HG03139 (cell line): ENCODE results near the gene PFN3.
"Not testable (repeated sequence)": the region's sequence is repeated elsewhere in the genome, so short reads cannot be mapped to it uniquely, and the experiment has no call there.

Experiments used
- ATAC-seq: cut with Tn5 transposase; IDR thresholded peaks from one replicate; pipeline ENCODE4 v1.9.1; 2021; ENCODE audit not compliant: unreplicated experiment

PFN3 gene

DNA sequence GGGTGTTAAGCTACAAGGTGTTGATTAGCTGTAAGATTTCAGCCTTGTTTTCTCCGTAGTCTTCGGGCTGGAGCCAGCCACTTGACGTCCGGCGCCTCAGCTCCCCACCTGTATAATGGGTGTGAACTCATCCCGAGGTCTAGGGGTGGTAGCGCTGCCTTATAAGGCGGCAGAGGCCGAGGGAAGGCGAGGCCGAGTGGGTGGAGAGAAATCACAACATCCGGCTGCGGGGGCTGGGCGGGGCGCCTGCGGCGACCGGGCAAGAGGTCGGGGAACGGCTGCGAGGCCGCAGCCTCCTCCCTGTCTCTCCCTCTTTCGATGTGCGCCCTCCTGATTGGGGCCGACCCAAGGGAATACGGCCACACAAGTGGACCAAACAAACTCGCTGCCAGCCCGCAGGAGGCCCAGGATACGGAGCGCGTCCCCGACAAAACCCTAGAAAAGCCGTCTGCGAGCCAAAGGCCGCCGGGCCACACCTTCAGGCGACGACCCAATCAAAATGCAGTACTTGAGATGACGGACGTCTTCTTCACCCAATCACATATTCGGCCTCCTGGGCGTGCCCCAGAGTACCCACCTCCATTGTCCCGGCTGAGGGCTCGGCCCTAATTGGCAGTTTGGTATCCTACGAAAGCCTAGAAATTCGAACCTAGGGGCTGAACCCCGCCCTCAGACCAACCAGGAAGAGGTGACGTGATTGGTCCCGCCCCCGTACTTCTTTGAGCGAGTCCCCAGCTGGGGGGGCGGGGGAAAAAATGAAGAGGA, 25.5 kb upstream of the PFN3 start:
- peak; percentile 58 for ATAC-seq

DNA sequence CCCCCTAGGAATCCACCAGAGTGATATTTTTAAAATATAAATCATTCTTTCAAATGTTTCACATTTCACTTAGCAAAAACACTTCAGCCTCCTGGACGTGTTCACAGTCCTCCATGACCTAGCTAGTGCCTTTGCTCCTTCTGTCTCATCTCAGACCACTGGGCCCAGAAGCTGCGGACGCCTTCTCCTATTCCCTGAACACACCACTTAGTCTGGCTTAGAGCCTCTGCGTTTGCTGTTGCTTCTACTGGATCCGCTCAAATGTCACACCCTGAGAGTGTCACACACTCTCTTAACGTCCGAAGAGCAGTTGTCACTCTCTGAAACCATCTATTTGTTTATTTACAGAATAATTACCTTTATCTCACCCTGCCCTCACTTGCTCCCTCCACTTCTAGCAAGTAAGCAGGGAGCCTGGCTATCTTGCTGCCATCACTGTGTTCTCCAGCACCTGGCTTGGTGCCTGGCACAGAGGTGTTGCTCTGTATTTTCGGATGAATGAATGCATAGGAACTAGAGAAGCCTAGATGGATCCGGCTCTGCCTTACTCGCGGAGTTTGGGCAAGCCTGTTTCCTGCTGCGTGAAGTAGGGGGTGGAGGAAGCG, 24.8 kb upstream of the PFN3 start:
- no peak for ATAC-seq

DNA sequence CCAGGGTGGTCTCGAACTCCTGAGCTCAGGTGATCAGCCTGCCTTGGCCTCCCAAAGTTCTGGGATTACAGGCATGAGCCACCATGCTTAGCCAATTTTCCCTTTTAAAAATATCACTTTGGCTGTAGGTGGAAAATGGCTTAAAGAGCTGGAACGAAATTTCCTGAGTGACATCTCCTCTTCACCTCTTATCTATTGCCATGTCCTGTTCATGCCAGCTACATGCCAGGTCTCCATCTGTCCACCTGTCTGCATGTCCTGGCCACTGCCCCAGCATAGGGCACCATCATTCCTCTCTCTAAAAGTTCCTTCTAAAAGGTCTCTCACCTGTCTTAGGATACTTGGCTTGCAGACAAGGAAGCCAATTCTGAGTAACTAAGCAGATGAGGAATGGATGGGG, 23.2 kb upstream of the PFN3 start:
- no peak for ATAC-seq

DNA sequence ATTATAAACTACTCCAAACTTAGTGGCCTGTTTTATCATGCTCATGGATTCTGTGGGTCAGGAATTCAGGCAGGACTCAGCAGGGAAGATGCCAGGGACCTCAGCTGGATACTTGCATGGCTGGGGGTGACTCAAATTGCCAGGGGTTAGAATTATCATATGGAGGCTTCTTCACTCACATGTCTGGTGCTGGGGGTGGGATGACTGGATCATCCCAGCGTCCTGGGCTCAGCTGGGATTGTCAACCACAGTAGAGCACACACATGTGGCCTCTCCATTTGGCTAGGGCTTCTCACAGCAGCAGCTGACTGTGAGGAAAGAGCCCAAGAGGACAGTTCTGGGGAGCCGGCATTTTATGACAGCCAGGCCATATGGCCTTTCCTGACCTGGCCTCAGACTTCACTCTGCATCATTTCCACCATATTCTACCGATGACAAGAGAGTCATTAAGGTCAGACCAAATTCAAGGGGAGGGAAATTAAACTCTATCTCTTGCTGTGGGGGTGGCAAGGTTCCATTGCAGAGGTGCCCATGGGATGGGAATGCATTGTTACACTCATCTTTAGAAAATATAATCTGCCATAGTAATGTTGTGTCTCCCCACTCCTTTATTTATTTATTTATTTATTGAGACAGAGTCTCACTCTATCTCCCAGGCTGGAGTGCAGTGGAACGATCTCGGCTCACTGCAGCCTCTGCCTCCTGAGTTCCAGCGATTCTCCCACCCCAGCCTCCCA, 20.8 kb upstream of the PFN3 start:
- no peak for ATAC-seq

DNA sequence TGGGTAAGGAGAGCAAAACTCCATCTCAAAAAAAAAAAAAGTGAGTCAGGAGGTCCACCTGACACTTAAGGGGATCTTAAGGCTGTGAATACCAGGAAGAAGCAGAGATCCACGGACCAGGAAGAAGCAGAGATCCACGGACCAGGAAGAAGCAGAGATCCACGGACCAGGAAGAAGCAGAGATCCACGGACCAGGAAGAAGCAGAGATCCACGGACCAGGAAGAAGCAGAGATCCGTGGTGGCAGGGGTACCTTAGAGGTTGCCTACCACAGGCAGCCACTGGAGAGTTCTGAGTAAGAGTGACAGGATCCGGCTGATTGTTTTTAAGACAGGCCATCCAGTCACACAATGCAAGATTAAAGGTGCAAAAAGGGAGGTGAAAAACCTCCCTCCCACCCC, 20.0 kb upstream of the PFN3 start:
- ATAC-seq: not testable (repeated sequence)

DNA sequence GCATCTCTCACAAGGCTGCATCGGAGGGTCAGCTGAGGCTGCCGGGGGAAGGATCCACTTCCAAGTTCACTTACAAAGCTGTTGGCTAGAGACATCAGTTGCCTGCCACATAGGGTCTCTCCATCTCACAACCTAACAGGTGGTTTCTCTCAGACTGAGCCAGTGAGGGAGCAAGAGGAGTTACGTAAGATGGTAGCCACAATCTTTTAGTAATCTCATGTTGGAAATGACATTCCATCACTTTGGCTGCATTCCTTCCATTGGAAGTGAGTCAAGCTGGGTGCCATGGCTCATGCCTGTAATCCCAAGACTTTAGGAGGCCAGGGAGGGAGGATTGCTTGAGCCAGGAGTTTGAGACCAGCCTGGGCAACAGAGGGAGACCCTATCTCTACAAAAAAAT, 18.6 kb upstream of the PFN3 start:
- no peak for ATAC-seq

DNA sequence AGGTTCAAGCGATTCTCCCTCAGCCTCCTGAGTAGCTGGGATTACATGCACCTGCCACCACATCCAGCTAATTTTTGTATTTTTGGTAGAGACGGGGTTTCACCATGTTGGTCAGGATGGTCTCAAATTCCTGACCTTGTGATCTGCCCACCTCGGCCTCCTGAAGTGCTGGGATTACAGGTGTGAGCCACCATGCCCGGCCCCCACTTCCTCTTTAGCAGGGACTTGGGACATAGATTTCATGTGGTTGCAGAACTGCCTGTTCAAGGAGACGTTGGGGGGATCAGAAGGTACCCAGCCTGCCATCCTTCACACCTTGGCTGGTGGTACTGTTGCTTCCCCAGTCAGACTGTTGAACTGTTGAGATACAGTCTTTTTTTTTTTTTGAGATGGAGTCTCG, 16.6 kb upstream of the PFN3 start:
- not testable (repeated sequence) for ATAC-seq

DNA sequence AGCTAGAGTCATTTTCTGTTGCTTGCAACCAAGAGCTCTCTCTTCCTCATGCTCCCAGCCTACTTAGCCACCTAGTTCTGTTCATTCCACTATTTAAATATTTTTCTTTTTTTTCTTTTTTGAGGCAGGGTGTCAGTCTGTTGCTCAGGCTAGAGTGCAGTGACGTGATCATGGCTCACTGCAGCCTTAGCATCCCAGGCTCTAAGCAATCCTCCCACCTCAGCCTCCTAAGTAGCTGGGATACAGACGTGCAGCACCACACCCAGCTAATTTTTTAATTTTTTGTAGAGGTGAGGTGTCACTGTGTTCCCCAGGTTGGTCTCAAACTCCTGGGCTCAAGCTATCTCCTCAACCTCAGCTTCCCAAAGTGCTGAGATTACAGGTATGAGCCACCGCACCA, 14.0 kb upstream of the PFN3 start:
- no peak for ATAC-seq

DNA sequence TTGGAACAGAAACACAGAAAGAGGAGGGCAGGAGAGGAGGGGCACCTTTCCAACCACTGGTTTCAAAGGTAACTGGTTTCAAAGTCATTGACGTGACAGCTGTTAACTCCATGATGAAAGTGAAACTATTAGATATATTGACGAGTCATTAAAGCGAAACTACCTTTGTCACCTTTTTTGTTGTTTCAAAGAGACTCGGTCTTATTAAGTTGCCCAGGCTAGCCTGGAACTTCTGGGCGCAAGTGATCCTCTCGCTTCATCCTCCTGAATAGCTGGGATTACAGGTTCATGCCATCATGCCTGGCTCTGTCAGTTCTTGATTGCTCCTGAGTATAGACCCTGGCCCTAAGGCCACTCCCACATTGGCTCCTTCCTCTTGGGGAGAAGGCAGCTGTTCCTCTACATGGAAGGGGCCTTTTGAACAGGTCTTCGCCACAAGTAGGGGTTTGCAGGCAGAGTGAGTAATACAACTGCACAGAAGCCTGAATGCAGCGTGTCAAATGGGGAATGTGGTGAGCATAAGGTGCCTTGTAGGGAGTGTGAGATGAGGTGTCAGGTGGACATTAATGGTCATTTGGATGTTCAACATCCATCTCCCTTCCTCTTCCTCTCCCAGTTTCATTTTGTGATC, 12.3 kb upstream of the PFN3 start:
- peak; percentile 48 for ATAC-seq

DNA sequence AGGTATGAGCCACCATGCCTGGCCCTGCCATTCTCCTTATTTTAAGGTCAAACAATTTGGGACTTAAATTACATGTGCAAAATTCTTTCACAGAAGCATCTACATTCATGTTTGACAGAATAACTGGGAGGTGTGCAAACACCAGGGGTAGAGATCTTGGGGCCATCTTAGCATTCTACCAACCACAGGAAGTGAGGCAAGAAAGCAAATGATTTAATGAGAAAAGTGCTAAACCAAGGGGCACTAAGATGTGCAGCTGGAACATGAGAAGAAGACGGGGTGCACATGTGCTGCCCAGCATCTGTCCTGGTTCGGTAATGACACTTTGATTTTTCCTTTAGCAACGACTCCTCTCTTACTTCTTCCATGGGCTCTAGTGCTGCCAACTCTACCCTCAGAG, 10.1 kb upstream of the PFN3 start:
- ATAC-seq: no peak

DNA sequence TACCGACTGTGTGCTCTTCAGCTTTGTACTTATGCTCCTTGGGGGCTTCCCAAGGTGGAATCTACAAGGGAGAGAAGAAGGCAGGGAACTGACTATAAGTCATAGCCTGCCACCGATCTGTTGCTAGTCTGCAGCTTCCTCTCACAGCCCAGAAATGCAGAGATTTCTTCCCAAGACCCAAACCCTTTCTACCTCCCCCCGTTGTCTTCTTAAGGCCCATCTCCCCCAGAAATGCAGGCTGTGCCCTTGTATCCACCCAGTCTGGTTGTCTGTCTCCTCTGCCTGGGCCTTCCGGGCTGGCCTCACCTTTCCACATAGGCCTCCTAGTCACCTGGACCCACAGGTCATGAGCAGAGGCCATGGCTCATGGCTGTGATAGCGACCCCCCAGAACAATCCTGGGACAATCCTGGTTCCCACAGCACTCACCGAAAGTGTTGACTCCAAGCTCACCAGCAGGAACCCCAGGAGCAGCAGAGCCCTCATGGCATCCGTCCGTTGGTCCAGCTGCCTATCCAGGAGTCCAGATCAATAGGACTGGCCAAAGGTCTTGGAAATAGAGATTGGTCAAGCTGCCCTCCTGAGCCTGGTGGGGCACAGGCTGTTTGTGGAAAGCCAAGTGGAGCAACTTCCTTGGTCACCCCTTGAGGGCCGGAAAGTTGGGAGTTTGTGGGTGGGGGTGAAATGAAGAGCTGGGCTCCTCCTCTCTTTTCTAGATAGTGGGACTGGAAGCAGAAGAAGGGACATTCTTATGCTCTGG, 8.8 kb upstream of the PFN3 start, which contains the start of gene F12:
F12 (minus strand) TSS at position 522 of the 759 bp plus-strand sequence; CDS start at position 485, 37 bp downstream.
- no peak for ATAC-seq

DNA sequence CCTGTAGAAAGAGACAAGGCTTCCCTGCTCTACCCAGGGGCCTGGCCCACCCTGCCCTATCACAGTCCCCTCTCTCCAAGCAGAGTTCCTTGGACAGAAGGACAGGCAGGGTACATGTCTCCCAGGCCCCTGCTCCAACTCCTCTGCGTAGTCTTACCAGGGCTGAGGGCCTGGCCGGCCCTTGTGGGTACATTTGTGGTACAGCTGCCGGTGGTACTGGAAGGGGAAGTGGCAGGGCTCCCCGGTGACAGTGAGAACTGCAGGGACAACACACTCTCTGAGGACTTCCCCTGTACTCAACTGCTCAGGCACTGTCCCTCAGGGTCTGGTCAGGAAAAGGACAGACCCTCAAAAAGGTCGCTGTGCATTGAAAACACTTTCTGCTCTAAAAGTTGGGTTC, 5.3 kb upstream of the PFN3 start:
- no peak for ATAC-seq

DNA sequence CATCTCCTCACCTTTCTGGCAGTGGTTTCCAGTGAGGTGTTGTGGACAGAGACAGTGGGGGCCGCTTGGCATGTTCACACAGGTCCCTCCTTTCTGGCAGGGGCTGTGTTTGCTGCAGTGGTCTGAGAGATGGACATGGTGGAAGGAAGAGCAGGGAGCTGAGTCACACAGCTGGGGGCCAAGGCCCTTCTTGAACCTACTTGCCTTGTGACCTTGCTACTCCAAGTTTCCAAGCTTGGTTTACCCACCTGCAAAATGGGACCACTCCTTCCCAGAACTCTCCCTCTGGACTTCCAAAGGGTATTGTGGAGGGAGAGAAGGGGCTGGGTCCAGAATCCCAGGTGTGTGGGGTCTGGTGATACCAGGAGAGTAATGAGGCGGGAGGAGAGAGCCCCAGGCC, 4.9 kb upstream of the PFN3 start:
- ATAC-seq: no peak

DNA sequence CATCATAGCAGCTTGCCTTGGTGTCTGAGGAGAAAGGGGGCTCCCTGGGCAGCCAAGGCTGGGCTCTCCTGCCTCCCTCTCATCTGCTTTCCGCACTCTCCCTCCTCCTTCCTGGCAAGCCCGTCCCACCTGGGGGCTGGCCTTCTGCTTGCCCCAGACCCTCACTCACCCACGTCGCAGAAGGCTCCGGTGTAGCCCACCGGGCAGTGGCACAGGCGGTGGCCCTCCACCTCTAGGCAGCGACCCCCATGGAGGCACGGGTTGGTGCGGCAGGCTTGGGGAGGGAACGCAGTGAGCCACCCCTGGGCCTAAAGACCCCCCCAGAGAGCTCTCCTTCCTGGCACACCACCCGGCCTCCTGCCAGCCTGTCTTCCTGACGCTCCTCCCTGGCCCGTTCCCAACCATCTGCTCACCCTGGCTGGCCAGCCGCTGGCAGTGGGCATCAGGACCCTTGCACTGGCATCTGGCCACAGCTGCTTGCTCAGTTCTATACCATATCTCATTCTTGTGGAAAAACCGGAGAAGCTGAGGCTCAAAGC, 4.2 kb upstream of the PFN3 start:
- ATAC-seq: no peak

DNA sequence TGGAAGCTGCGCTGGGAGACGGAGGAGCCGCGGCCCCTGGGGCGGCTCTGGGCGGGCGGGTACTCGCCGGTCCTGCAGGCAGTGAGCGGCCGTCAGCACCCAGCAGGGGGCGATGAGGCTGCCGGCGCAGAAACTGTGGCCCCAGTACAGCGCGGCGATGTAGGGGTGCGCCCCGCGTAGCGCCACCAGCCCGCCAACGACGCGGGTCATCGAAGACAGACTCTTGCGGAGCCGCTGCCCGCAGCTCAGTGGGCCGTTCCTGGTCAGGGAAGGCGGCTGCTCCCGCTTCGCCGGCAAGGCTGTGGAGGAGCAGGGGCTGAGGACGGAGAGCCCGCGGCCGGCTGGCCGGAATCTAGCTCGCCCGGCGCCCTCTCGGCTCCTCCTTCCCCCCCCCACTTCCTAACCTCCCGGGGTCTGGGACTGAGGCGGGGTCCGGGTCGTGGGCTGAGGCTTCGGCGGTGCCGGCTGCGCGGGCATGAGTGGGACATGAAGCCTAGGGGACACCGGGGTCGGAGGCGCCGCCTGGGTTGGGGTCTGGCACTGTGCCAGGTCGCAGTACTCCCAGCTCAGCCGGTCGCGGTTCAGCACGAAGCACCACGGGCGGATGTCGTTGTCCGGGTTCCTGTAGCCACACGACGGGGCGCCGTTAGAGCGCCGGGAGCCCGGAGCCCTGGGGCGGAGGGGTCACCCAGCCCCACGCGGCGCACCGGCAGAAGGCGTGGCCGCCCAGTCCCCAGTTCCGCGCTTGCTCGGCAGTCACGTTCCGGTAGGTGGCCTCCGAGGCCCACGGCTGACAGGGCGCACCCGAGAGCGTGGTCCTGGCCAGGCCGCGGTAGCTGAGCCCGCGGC, 3.6 kb upstream of the PFN3 start:
- peak; percentile 61 for ATAC-seq

DNA sequence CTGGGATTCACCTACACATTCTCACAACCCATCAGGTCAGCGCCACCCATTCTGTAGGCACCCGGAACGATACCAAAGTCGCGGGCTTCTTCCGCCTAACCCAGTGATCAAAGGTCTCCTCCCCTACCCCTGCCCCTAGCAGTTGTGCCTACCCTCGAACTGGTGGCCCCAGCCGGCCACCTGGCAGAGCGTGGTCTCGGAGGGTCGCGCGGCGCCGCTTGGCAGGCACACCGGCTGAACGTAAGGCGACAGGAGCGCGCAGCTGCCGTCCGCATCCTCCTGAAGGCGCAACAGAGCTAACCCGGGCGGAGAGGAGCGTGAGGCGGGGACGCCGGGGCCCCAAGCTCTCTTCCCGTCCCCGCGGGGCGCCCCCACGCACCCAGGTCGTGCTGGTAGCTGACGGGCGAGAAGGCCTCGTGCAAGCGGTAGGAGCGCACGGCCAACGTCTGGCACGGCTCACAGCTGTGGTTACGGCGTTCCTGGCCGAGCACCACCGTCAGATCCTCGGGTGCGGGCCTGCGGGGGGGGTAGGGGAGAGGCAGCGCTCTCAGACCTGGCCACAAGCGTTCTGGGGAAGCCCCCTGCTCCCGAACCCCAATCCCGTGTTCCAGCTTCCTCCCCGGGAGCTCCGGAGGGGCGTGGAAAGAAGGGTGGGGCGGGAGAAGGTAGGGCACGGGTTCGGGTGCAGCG, 2.8 kb upstream of the PFN3 start:
- peak; percentile 19 for ATAC-seq

DNA sequence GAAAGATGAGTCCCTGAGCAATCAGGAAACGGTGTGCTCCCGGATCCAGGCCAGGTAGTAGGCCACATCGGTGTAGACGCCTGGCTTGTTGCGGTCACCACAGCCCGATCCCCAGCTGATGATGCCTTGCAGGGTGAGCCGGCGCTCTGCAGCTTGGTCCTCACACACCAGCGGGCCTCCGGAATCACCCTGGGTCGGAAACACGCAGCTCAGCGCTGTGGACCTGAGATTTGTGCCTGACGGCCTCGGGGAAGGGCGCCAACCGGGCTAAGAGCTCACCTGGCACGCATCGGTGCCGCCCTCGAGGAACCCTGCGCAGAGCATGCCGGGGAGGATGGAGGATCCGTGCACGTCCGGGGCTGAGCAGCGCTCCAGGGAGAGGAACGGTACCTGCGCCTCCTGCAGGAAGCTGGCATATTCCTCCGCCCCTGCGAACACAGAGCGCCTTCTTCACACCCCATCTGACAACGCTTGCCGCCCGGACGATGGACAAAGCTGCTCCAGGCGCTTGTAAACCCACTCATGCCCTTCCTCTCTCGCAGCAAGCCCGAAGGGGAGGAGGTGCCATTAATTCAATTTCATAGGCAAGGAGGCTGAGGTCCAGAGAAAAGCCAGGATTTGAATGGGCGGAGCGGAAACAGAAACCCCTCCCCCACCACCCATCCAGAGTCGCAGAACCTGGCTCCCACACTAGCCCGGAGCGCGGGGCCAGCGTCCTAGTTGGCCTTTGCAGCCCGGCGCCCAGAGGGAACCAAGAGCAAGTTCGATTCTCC, 2.0 kb upstream of the PFN3 start:
- no peak for ATAC-seq

DNA sequence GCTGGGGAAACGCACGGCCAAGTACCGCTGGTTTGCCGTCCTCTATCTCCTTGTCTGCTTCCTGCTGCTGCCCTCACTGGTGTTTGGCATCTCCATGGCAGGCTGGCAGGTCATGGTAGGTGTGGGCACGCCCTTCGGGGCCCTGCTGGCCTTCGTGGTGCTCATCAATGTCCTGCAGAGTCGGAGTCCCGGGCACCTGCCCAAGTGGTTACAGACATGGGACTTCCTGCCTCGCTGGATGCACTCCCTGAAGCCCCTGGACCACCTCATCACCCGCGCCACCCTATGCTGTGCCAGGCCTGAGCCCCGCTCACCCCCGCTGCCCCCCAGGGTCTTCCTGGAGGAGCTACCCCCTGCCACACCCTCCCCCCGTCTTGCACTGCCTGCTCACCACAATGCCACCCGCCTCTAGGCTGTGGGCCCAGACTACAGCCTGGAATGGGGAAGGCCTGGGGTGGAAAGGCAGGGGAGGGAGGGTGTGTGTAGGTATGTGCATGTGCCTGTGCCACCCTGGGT, 2.5 kb downstream of the PFN3 start:
- no peak for ATAC-seq
